GM21447 (cell line): ENCODE measurements around the gene SPATS2L.
A peak's percentile ranks its signal among the peaks of the same experiment; 100 is the strongest.

Experiments
- ATAC-seq: cut with Tn5 transposase; IDR thresholded peaks from one replicate; pipeline ENCODE4 v1.9.1; 2021; ENCODE audit not compliant: unreplicated experiment

The SPATS2L gene

GRCh38 chr2:200306196-200306930 is at the start of gene SPATS2L:
Gene SPATS2L, plus strand, starts transcription at chr2:200306693. Its CDS starts 82,552 bp downstream, at chr2:200389245.
- peak; percentile 50 for ATAC-seq

GRCh38 chr2:200257570-200257969 is 48.9 kb upstream of the SPATS2L start:
- no peak for ATAC-seq

- ATAC-seq, result no peak
Measured at GRCh38 chr2:200258081-200258480, 48.4 kb upstream of the SPATS2L start.

- ATAC-seq, result no peak
Measured at GRCh38 chr2:200258881-200259576, 47.5 kb upstream of the SPATS2L start.

GRCh38 chr2:200259577-200259957 is 46.9 kb upstream of the SPATS2L start:
- no peak for ATAC-seq

GRCh38 chr2:200262047-200262446 is 44.4 kb upstream of the SPATS2L start:
- no peak for ATAC-seq

- no peak for ATAC-seq
Measured at GRCh38 chr2:200263279-200263678, 43.2 kb upstream of the SPATS2L start.

- ATAC-seq, result no peak
Measured at GRCh38 chr2:200264631-200265030, 41.9 kb upstream of the SPATS2L start.

GRCh38 chr2:200266406-200266805 is 40.1 kb upstream of the SPATS2L start:
- no peak for ATAC-seq

GRCh38 chr2:200267350-200267749 is 39.1 kb upstream of the SPATS2L start:
- ATAC-seq, result no peak

- ATAC-seq, result no peak
Measured at GRCh38 chr2:200270732-200271131, 35.8 kb upstream of the SPATS2L start.

- ATAC-seq, result no peak
Measured at GRCh38 chr2:200272320-200272719, 34.2 kb upstream of the SPATS2L start.

- ATAC-seq, result no peak
Measured at GRCh38 chr2:200274116-200275075, 32.1 kb upstream of the SPATS2L start.

GRCh38 chr2:200275295-200276013 is 31.0 kb upstream of the SPATS2L start:
- no peak for ATAC-seq

GRCh38 chr2:200276472-200276871 is 30.0 kb upstream of the SPATS2L start:
- ATAC-seq, result no peak

- ATAC-seq, result no peak
Measured at GRCh38 chr2:200278694-200279316, 27.7 kb upstream of the SPATS2L start.

- no peak for ATAC-seq
Measured at GRCh38 chr2:200279857-200280256, 26.6 kb upstream of the SPATS2L start.

- ATAC-seq, result no peak
Measured at GRCh38 chr2:200286578-200286977, 19.9 kb upstream of the SPATS2L start.

- no peak for ATAC-seq
Measured at GRCh38 chr2:200288670-200289429, 17.6 kb upstream of the SPATS2L start.

GRCh38 chr2:200296118-200296517 is 10.4 kb upstream of the SPATS2L start:
- ATAC-seq, result no peak
